Erythroblast (primary cell): ENCODE data around the gene CITED1.

Experiments used
- GATA1 ChIP-seq: IDR thresholded peaks from 2 replicates; pipeline ENCODE4 v1.6.1; 2011; ENCODE audit warnings: low read depth, mild to moderate bottlenecking, control low read depth, low read length, moderate library complexity
- POLR2A ChIP-seq: IDR thresholded peaks from 2 replicates; pipeline ENCODE4 v1.6.1; 2011; ENCODE audit warnings: mild to moderate bottlenecking, low read length

DNA sequence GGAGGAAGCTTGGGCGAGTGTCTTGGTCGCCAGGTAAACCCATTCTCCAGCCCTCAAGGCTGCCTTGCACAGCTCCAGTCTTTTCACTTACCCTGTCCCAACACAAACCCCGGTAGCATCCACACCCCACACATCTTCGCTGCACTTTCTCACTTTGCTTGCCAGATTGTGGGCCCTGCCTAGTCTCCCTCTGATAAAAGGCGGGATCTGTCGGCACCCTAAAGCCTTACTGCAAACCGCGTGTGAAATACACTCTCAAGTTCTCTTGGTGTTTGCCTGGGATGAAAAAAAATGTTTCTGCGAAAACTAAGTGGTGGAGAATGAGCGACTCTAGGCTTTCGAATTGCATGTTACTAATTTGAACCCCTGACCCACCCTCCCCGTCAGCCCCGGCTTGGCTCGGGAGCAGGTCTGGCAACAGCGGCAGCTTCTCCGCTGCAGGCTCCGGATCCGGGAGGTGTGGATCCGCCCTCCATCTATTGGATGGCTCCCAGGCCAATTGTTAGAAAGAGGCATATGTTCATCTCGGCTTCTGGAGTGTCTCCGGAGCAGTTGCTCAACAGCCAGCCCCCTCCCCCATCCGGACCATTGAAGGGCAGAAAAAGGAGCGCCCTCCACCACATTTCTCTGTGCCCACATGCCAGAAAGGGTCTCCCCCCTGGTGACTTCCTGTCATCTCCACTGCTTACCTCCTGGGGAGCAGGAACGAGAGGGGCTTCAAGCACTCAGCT lies 3.0 kb upstream of the CITED1 start:
- no peak for TF ChIP-seq POLR2A
- TF ChIP-seq GATA1, result no peak
